ENCODE measurements around the gene HAPSTR1.
A peak's percentile ranks its signal among the peaks of the same experiment; 100 is the strongest.
"Not testable (repeated sequence)": the region's sequence is repeated elsewhere in the genome, so short reads cannot be mapped to it uniquely, and the experiment has no call there.

Gene HAPSTR1

GRCh38 chr16:9090960-9091866 lies at the start of gene HAPSTR1:
Gene HAPSTR1, plus strand, starts transcription at chr16:9091644. Its CDS starts 401 bp downstream, at chr16:9092045.
- DNase-seq, result peak; percentile 100

- DNase-seq, result no peak
Observed at GRCh38 chr16:9042533-9042932, 48.9 kb upstream of the HAPSTR1 start.

GRCh38 chr16:9042964-9043680 lies 48.3 kb upstream of the HAPSTR1 start:
- no peak for DNase-seq

DNA sequence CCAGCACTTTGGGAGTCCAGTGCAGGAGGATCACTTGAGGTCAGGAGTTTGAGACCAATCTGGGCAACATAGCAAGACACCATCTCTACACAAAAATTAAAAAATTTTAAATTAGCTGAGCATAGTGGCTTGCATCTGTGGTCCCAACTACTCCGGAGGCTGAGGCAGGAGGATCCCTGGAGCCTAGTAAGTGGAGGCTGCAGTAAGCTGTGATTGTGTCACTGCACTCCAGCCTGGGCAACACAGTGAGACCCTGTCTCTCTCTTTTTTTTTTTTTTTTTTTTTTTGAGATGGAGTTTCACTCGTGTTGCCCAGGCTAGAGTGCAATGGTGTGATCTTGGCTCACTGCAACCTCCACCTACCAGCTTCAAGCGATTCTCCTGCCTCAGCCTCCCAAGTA lies 45.9 kb upstream of the HAPSTR1 start:
- DNase-seq, result not testable (repeated sequence)

DNA sequence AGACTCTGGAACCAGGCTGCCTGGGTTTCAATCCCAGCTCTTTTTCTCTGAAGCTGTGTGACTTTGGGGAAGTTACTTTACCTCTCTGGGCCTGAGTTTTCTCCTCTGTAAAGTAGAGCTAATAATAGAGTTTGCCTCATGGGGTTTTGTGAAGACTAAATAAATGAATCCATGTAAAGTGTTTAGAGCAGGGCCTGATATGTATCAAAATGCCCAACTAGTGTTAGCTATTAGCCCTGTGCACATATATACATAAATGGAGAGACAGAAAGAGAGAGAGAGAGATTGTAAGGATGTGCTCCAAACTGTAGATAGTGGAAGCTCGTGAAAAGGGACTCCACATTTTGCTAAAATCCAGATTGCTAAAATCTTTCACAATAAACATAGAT lies 44.8 kb upstream of the HAPSTR1 start:
- DNase-seq, result no peak

DNA sequence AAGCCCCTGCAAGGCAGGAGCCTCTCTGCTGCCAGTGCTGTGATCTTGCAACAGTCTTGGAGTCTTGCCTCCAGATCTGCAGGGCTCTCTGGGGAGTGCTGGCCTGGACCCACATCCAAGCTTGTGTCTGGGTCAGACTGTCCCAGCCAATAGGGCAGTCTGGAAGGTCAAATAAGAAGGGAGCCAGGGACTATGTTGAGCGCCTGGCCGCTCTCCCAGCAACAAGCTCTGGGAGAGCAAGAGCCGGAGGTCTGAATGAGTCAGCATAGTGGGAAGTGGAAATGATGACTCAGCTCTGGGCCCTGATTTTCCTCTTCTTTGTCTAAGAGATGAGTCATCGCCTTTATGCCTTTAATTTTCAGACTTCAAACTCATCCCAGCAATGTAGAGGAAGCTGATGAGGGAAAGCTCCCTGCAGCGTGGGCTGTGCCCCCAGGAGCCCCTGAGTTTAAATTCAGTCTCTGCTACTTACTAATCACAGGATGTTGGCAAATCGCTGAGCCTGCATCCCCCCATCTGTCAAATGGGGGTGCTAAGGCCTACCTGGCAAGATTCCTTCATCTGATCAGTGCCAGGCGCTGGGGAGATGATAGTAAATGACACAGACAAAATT lies 43.6 kb upstream of the HAPSTR1 start:
- peak; percentile 97 for DNase-seq

GRCh38 chr16:9048302-9048700 lies 43.1 kb upstream of the HAPSTR1 start:
- no peak for DNase-seq

- no peak for DNase-seq
Observed at GRCh38 chr16:9049241-9049640, 42.2 kb upstream of the HAPSTR1 start.

DNA sequence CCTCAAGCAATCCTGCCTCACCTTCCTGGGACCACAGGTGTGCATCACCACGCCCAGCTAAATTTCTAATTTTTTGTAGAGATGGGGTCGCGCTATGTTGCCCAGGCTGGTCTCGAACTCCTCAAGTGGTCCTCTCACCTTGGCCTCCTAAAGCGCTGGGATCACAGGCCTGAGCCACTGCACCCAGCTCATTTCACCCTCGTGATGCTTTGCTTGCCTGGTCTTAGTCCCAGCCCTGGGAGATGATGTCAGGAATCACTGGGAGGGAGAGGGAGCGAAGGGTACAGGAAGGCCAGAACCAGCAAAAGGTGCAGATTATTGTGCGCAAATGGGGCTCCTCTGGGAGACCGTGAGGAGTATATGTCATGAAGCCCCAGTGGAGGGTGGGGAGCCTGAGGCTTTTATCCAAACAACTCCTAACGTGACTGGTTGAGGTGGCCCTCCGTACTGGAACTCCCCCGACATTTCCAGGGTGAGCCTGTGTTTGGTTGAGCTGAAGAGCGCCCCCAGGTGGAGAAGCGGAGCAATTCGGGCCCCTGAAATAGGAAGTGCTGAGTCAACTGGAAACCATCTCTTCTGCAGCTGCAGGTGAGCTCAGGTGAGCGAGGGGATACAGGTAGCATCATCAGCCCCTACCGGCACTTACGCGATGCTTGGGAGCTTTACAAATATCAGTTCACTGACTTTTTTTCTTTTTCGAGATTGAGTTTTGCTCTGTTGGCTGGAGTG lies 41.2 kb upstream of the HAPSTR1 start:
- DNase-seq, result peak; percentile 15

DNA sequence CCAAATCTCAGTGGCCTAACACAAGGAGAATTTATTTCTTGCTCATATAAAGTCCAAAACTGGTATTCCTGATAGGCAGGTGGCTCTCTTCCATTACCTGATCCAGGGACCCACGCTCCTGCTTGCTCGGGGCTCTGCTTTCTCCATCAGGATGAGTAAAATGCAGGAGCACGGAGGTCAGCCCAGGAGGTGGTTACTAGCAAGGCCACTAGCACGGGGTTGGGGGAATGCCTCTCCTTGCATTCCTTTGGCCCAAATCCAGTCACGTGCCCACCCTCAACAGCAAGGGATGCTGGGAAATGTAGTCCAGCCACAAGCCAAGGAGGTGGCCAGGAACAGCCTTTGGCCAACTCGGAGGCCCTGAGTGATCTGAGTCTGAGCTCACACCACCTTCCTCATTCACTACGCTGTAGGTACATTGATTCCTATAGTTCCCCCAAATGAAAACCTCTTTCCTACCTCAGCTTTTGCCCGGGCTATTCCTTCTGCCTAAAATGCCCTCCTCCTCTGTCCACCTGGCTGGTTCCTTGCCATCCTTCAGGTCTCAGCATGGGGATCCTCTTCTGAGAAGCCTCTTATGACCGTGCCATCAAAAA lies 38.3 kb upstream of the HAPSTR1 start:
- peak; percentile 60 for DNase-seq

DNA sequence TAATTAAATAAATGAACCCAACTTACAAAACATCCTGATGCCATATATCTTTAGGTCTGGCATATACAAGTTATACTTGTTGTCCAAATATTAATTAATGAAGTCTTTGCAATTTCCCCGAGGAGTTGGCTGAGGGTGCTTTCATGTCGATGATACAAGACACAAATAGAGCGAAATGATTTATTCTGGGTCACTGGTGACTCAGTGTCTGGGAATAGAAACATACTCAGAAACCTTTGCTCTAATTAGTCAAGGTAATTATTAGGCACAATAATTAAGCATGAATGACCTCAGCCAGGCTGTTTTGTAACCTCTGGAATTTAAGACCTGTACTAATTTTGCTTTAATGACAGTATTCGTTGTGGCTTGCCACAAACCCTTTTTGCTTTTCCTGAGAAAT lies 37.0 kb upstream of the HAPSTR1 start:
- no peak for DNase-seq

DNA sequence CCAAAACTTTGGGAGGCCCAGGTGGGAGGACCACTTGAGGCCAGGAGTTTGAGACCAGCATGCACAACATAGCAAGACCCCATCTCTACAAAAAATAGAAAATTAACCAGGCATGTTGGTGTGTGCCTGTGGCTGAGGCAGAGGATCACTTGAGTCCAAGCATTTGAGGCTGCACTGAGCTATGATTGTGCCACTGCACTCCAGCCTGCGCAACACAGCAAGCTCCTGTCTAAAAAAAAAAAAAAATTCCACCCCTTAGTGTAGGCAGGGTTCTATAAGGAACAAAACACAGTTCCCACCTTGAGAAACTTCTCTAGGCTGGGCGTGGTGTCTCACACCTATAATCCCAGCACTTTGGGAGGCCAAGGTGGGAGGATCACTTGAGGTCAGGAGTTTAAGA lies 36.3 kb upstream of the HAPSTR1 start:
- DNase-seq, result no peak

DNA sequence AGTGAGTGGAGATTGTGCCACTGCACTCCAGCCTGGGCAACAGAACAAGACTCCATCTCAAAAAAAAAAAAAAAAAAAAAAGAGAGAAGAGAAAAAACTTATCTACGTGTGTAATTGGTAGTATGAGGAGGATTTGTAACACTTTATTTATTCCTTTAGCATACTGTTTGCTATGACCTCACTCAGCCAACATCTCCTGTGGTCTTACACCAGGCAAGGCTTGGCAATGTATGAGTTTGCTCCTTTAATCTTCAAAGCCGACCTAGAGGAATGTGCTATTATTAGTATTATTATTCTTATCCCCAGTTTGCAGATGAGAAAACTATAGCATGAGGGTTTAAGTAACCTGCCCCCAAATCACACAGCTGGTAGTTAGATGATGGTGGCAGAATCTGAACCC lies 35.8 kb upstream of the HAPSTR1 start:
- DNase-seq, result no peak

DNA sequence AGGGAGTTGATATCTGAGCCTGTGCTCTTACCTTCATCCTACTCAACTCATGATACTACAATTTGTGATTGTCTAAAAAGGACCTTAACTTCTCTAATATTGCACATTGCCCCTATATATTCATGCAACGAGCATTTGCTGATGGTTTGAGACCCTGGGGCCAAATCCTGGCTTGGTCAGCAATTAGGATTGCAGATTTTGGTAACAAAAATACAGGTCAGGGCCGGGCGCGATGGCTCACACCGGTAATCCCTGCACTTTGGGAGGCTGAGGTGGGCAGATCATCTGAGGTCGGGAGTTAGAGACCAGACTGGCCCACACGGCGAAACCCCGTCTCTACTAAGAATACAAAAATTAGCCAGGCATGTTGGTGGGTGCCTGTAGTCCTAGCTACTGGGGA lies 35.4 kb upstream of the HAPSTR1 start:
- no peak for DNase-seq

DNA sequence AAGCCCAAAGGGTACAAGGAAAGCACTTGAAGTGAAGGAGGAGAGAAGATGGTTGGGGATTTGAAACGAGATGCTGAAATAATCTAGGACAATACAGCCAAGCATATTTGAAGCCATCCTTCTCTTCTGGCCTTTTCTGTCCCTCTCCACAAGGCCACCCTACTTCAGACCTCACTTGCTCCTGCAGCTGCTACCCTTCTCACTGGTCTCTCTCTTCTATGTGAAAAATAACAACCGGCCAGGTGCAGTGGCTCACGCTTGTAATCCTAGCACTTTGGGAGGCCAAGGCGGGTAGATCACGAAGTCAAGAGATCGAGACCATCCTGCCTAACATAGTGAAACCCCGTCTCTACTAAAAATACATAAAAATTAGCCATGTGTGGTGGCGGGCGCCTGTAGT lies 33.2 kb upstream of the HAPSTR1 start:
- no peak for DNase-seq

DNA sequence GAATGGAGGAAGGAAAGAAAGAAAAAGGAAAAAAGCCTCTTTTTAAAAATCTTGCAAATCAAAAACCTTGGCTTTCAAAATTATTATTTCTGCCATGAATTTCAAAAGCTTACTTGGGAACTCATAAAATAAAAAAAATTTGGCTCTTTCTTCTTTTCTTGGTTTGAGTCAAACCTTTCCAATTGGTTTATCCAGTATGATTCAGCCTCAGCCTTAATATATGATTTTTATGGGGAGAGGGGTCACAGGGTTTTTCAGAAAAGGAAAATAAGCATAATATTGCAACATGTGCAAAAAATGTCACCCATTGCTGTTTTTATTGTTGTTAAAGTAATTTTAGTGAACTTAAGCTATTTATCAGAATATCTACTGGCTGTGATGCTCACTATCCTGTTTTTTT lies 31.2 kb upstream of the HAPSTR1 start:
- DNase-seq, result no peak

GRCh38 chr16:9061358-9061813 lies 30.1 kb upstream of the HAPSTR1 start:
- peak; percentile 46 for DNase-seq

GRCh38 chr16:9062301-9062700 lies 29.1 kb upstream of the HAPSTR1 start:
- no peak for DNase-seq

- DNase-seq, result no peak
Observed at GRCh38 chr16:9065077-9065476, 26.4 kb upstream of the HAPSTR1 start.

DNA sequence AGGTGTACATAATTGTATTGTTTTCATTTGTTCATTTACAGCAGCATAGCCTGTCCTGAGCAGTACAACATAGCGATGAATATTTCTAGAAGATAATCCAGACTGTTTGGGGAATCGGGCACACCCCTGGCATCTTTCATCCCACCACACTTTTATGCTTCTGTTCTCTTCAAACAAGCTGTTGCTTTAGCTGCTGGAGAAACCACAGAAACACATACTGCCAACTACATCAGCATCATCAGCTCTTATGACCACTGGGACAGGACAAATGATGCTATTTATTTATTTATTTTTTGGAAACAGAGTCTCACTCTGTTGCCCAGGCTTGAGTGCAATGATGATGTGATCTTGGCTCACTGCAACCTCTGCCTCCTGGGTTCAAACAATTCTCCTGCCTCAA lies 22.6 kb upstream of the HAPSTR1 start:
- no peak for DNase-seq

- DNase-seq, result no peak
Observed at GRCh38 chr16:9070254-9070653, 21.2 kb upstream of the HAPSTR1 start.

GRCh38 chr16:9071377-9071776 lies 20.1 kb upstream of the HAPSTR1 start:
- no peak for DNase-seq

Data from inflammatory macrophage treated with lipopolysaccharide for 4 hours (primary cell).